ENCODE data around the gene IQCM. TPM values are rescaled to one million over a fixed set of nuclear protein-coding genes. Genes with fewer than 3 reads are reported as not detected.
"Not testable (repeated sequence)": the region's sequence is repeated elsewhere in the genome, so short reads cannot be mapped to it uniquely, and the experiment has no call there.

The IQCM gene
- total RNA-seq, 1 donor from 2014 or later: not detected

DNA sequence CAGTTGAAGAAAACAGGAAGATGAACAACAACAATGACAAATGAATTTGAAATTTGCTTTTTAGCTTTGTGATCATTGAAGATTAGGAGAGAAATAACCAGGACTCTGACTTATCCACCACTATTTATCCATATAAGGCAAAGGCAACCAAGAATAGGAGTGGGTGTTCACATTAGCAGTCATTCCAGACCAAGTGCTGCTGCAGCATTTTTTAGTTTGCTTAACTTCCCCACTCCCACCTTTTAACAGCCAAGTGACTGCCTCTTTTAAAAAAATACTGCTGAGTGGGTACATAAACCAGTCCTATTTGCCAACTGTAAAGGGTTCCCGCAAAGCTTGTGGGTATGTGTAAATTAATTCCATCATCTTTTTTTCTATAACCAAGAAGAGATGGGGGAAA lies 230.9 kb downstream of the IQCM start:
- DNase-seq (ENCODE audit: low spot score): no peak

DNA sequence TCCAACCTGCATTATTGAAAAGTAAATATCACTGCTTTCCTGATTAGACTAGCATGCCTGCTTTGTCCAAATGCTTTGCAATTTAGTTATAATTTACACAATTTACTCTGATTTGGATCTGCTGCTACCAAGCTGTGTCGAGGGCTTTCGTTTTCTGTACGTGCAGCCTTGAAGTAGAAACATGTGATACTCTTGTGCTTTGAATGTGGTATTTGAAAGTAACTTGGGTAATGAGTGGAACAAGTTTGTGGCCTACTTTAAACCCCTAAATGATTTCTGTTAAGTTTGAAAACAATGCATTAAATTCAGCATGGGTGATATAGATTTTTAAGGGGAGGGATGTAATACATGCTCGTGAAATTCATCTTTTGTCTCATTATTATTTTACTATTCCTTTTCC lies 240.7 kb downstream of the IQCM start:
- no peak for DNase-seq (ENCODE audit: low spot score)

DNA sequence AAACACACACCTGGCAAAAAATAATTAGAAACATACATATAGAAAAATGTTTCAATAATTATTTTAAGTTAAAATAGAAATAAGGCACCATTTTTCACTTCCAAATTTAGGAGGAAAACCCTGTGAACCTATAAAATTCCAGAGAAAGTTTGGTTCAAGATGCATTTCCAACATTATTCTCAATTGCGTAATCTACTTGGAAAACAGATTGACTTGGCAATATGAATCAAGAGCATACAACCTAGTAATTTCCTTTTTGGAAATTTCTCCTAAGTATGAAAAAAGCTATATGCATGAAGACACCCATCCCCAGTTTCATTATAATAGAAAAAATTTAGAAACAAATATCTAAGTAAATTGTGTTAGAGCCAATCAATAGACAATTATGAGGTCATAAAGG lies 242.9 kb downstream of the IQCM start:
- no peak for DNase-seq (ENCODE audit: low spot score)

DNA sequence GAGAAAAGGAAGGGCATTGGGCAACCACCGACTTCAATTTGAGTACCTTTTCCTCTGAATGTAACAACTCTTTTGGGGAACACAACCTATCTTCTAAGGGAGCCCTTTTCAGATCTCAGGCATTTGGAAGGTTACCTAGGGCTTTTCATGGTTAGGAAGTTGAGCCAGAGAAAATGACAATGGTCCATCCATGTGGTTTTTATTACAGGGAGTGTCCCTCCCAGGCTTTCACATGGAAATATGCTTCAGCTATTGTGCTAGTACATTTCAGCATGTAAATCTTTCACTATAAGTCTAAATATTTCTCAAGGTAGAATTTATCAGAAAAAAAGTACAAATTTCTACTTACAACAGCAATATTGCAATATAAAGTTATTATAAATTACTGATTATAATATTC lies 259.8 kb downstream of the IQCM start:
- no peak for DNase-seq (ENCODE audit: low spot score)

DNA sequence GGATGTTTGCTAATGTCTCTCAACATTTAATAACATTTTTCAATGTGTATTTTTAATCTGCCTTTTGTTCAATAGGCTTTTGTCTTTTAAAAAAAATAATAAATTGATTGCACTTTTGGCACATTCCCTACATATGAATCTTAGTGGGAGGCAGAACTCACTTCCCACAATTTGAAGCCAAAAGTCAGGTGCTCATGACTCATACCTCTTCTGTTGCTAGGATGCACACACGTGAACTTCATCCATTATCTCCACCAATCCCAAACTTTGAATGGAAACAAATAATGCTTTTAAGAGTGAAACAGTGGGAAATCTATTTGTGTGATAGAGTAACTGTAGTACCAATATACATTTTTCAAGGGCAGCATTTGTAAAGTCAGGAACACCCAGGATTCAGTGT lies 260.5 kb downstream of the IQCM start:
- DNase-seq (ENCODE audit: low spot score): no peak

DNA sequence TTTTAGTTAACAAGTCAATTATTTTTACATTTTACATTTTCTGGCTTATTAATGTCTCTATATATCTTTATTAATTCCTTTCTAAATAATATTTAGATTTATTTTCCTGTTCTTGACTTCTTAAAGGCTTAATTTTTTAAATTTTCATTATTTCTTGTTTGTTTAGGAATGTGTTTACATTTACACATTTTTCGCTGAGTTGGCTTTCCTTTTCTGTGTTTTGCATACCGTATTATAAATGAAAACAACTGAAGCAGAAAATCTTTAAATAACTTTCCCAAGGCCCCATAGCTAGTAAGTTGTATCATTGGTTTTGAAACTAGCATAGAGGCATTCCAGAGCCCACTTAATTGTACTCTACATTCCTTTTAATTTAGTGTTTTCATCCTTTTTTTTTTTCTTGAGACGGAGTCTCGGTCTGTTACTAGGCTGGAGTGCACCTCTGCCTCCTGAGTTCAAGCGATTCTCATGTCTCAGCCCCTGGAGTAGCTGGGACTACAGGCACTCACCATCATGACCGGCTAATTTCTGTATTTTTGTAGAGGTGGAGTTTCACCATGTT lies 261.6 kb downstream of the IQCM start:
- DNase-seq (ENCODE audit: low spot score): no peak

DNA sequence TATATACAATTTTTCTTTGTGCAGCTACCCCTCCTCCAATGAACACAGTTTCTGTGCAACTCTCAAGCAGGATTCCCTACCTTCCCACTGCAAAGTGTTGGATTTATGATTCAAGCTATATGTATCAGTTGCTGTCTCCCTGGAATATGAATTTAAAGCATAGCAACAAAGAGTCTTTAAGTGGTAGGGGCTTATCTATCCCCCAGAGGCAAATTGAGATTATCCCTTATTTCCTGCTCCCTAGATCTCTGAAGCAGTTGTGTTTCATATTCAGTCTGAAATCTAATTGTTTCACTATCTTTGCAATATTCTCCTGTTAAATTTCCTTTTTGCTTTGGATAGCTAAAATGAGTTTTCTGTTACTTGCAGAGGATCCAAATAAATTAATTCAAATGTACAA lies 263.0 kb downstream of the IQCM start:
- DNase-seq (ENCODE audit: low spot score): no peak

DNA sequence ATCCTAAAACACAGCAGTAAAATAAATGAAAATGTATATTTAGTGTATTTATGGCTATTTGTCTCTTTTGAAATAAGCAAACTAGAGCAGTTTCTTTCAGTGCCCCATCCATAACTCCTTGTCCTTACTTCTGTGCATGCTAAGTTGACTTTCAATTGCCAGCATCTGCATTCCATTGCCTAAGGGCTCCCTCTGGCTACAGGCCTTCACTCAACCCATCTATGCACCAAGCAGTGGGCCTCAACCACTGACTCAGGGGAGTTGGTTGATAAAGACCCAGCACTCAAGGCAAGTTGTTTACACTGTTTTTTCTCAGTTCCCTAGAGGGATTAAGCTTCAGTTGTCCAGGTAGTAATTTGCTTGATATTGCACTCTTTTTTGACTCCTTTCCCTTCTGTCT lies 265.7 kb downstream of the IQCM start:
- DNase-seq (ENCODE audit: low spot score): no peak

DNA sequence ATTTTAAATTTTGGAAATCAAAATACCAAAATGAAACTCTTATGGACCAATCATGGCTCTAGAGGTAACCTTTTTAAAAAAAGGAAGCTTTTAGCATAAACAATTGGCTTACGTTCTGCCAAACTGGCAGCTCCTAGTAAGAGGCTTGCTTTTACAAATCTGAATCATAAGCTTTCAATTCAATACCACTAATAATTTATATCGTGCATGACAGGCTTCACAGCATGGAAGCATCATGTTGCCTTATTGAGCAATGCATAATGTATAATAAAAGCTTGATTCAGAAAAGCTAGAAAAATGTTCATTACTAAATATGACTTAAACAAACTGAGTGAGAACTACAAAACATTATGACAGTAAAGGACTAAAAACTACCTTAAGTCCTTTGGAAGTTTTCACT lies 280.9 kb downstream of the IQCM start:
- no peak for DNase-seq (ENCODE audit: low spot score)

DNA sequence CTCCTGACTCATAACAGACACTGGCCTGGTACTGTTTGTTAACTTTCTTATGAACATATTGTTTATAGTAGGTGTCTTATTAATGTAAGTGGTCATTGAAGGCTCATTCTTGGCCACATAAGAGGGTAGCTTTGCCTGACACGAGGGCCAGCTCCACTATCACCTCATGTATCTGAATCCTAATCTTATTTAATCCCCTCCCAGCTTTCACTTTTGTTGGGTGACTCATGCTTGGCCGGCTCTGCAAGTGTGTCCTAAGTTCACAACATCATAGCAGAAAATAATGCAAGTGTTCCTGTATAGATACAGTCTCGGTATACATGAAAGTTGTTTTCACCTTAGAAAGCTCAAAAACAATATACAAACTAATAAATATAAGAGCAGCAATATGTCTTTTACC lies 283.8 kb downstream of the IQCM start:
- DNase-seq (ENCODE audit: low spot score): no peak

DNA sequence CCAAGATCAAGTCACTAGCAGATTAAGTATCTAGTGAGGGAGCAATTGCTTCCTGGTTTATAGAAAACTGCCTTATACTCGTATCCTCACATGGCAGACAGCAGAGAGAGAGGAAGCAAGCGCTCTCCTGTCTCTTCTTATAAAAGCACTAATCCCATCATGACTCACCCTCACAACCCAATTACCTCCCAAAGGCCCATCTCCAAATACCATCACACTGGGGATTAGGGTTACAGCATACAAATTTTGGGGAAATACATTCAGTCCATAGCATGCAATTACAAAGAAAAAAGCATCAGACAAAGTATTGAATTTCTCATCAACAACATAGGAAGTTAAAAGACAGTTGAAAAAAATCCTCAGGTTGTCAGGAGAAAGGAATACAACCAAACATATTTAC lies 292.6 kb downstream of the IQCM start:
- DNase-seq (ENCODE audit: low spot score): no peak

DNA sequence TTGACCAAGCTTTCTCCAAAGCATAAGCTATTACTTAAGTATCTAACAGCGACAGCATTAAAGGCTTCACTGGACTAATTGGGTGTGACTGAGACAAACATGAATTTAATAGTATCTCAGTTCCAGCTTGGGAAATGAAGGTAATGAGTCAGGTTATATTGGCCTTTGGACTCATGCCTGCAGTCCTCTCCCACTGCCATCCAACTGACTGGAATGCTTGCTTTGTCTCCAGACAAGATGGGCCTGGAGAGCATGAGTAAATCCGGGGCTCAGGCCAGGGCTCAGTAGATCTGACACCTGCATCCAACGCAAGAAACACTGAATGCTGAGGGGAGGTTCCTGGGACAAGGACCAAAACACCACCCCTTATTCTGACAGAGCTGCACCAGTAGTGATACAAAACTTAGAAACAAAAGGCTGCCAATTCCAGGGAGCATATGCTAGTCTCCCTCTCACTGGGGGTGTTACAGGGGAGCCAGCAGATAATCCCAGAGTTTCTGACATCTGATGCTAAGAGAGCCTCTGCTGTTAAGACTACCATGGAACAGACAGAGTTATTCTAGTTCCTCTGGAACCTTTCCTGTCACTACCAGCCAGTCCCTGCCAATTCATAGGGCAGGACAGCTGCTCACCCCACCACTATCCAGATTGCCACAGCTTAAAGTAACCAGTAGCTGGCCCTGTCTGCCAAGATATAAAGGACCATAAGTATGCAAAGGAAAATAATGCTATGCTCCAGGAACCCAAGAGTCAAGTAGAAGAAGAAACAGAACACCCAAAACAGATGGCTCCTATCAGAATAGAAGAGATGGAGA lies 293.8 kb downstream of the IQCM start:
- DNase-seq (ENCODE audit: low spot score): no peak

DNA sequence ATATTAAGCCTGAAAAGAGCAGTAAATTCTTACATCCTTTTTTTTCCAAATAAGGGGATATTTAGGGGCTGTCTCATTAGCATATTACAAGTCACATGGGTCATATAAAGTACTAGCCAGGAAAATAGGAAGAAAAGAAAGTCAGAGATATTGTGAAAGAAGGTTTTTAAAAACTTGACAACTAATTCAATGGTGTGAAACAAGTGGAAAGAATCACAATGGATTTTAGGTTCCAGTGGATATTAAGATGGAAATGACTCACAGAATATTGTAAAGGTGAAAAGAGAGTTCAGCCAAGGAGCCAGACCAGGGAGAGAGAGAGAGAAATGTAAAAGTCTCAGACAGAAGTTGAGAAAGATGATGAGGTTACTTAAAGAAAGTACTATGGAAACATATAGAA lies 297.2 kb downstream of the IQCM start:
- DNase-seq (ENCODE audit: low spot score): no peak

DNA sequence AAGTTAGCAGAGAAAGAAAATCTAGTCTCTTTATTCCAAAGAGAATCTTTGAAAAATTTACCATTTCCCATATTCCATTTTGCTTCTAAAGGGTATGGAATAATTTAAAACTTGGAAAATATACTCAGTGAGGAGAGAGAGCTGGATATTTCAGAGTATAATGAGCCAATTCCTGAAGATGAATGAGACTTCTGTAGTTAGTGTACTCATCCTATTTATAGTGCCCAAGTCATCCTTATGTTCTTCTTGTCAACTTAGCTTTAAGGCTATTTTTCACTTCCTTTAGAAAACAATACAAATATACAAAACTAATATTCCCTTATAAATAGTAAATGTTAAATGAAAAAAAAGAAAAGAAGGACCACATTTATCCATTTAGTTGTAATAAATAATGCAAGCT lies 302.6 kb downstream of the IQCM start:
- no peak for DNase-seq (ENCODE audit: low spot score)

DNA sequence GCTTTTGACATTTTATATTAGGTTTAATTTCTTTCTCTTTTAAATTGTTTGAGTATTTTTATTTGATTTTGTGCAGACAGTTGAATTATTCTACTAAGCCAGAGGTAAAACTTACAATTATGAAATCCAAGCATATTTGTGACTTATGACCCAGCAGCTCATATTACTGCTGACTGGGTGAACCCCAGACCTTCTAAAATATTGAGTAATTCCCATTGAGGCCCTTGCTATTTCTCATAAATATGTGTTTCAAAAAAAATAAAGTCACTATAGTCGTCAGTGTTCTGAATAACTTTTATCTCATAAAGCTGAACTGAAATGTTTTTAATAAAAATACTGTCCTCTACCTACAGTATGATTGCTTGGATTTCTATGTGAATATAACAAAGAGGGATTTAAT lies 303.1 kb downstream of the IQCM start:
- DNase-seq (ENCODE audit: low spot score): no peak

DNA sequence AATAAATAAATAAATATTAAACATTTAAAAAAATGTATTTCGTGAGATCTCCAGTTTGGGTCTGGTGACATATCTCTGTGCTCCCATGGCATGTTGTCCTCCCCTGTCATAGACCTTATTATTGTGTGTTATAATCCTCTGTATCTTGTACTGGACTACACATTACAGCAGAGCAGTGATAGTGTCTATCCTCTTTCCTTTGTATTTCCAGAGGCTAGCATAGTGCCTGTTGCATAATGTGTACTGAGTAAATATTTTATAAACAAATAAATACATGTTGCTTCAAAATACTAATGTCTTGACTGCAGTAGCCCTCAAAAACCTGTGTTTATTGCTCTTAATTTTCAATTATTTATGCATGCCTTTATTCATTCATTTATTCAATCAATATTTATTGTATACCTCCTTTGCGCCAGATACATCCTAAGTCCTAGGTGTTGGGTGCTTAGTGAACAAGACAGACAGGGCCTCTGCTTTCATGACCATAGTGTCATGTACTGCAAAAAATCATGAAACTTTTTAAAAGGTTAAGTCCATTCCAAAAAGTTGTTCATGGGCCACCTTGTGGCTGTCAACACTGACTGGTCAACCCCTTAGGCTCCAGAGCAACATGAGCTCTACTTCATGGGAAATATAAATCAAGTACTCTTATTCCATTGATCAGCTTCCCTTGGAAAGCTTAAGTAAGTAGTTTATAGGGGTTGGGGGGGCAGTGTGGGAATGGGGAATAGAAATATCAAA lies 303.9 kb downstream of the IQCM start:
- DNase-seq (ENCODE audit: low spot score): no peak

DNA sequence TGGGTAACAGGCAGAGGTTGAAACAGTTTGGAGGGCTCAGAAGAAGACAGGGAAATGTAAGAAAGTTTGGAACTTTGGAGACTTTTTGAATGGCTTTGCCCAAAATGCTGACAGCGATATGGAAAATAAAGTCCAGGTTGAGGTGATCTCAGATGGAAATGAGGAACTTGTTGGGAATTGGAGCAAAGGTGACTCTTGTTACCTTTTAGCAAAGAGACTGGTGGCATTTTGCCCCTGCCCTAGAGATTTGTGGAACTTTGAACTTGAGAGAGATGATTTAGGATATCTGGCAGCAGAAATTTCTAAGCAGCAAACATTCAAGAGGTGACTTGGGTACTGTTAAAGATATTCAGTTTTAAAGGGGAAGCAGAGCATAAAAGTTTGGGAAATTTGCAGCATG lies 308.3 kb downstream of the IQCM start:
- DNase-seq (ENCODE audit: low spot score): not testable (repeated sequence)

DNA sequence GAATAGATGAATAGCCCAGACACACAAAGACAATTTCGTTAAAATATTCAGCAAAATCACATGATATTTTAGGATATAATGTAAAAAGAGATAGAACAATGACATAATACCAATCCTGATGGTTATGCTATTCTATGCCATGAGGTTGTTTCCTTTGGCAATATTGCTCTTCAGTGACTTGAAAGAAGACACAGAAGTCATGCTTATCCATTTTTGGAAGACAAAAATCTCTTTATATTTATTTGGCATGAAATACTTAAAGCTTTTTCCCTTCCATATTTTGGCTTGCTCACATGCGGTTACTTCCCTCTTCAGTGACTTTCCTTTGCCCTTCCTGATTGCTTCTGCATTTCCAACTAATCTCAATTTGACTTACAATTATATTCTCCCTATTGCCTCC lies 314.8 kb downstream of the IQCM start:
- no peak for DNase-seq (ENCODE audit: low spot score)

DNA sequence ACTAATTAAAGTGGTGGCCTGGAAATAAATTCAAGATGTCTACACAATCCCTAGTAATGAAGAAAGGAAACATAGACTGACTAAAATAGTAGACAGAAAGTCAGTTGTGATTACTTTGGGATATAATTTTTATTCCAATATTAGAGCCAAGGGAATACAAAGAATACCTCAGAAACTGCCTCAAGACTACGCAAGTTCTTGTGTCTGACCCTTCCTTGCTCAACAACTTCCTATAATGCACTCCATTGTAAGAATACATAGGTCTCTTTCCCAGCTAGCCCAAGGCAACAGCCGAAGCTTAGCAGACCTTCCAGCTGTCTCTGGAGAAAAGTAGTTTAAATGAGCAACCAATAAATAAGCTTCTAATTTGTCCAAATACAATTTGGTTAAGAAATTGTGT lies 315.9 kb downstream of the IQCM start:
- DNase-seq (ENCODE audit: low spot score): no peak

DNA sequence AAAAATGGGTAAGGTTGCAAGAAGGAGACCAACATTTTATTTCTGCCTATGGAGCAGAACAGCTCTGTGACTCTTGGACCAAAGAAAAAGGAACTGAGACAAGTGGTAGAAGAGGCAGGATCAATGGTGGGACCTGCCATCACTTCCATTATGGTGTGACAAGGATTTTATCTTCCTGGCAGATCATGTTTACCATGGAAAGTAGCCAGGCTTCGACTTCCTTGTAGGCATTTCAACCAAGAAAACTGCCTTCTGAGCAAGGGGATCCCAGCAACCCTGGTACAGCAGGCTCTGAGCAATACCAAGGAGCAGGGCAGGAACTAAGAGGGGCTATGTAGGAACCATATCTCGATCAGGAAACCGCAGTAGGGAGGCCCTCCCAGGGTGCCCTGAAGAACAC lies 317.4 kb downstream of the IQCM start:
- no peak for DNase-seq (ENCODE audit: low spot score)

DNA sequence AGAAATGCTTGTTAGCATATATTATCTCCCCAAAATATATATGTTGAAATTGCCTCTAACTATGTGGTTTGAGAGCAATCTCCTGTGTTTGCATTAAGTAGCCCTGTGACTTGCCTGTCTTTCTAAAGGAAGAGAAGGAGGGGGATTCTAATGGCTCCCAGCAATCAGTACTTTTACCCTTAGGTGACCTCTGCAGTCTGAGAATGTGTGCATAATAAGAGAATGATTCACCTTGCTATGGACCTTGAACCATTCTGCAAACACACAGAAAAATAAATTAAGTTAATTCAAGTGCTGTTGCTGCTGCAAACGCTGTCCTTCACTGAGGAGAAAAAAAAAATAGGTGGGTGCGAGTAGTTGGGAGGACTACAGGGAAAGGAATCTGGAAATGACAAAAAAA lies 322.2 kb downstream of the IQCM start:
- no peak for DNase-seq (ENCODE audit: low spot score)

DNA sequence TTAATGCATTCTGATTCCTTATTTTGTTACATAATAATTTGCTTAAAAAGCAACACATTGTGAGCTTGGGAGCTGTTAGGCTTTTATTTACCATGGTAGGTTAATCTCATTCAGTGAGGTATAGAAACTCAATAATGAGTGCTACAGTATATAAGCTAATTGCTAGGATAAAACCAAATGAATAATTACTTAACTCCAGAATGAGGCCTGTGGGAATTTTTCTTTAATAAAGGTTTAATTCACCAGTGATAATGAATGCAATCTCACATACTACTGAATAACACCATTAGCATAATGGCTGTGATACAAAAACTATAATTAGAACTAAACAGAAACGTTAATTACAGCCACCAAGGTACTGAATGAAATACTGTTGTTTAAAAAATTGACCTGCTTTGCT lies 326.3 kb downstream of the IQCM start:
- no peak for DNase-seq (ENCODE audit: low spot score)

DNA sequence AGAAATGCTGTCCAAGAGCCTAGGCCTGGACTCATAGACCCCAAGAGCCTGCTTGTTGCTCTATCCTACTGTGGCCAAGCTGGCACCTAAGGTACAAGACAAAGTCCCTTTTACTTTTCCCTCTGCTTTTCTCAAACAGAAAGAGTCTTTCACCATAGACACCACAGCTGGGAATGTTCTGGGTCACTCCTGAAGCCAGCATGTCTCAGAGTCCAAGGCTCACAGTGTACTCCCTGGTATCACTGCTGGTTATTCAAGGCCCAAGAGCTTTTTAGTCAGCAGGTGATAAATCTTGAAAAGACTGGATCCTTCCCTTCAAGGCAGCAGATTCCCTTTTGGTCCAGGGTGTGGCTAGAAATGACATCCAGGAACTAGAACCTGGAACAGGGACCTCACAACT lies 328.8 kb downstream of the IQCM start:
- no peak for DNase-seq (ENCODE audit: low spot score)
